Thyroid gland (tissue), 4 donors: Measurements from ENCODE around the gene DLGAP1.

Source experiments
- CTCF ChIP-seq, 6 experiments: fragments of 200-600 bp in 3 of 6; fragments of 450-650 bp in 3 of 6; sonication (generic) in 3 of 6; IDR thresholded peaks; one replicate each; pipeline ENCODE4 v1.5.1; 2016 to 2019; ENCODE audit warnings: antibody characterized with exemption in 6 of 6, mild to moderate bottlenecking in 2 of 6, inconsistent platforms in 1 of 6, moderate library complexity in 1 of 6
- POLR2A ChIP-seq, 2 donors: fragments of 450-650 bp; IDR thresholded peaks; one replicate each; pipeline ENCODE4 v1.6.1; 2017; ENCODE audit warnings: antibody characterized with exemption in 2 of 2, mild to moderate bottlenecking in 2 of 2, moderate library complexity in 1 of 2

- TF ChIP-seq POLR2A (IDR thresholded peaks at IDR 0.05): no peak
- TF ChIP-seq CTCF (IDR thresholded peaks at IDR 0.05): no peak
Measured at GRCh38 chr18:3599195-3599594, 855.9 kb downstream of the DLGAP1 start.
